HuH-7.5 (cell line): ENCODE data around the gene KRTAP3-2.

Experiments
- DNase-seq: peaks from one replicate; pipeline ENCODE4 v3.0.0; 2011; ENCODE audit warnings: low spot score

KRTAP3-2 gene

DNA sequence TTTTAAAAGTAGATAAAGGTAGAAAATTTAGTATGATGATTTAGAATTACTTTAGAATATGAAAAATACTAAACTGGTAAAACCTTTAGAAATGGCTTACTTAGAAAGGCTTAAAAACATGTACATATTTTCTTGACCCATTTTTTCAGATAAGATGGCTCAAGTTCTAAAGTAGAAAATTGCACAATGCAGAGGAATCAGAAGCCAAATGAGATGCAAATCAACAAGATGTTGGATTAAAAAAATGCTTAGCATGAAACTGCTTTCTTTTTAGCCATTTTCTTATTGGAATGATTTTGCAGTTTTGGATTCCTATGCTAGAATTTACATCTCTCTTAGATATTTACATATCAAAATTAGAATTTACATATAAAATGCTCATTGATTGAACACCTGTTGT is 10.7 kb upstream of the KRTAP3-2 start:
- no peak for DNase-seq

DNA sequence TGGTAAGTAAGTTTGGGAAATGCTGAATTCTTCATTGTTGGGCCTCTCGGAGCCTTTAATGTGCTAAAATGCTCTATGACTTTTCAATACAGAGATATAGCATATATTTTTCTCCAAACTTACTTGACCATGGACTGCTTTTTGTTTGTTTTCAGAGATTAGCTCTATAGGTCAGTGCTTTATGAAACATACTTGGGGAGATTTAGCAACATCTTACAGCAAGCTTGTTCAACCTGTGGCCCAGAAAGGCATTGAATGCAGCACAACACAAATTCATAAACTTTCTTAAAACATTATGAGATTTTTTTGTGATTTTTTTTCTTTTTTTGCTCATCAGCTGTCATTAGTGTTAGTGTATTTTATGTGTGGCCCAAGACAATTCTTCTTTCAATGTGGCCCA is 10.2 kb upstream of the KRTAP3-2 start:
- no peak for DNase-seq

- DNase-seq = peak; percentile 8
These were observed 9.6 kb upstream of the KRTAP3-2 start for GRCh38 chr17:41009301-41009760.

GRCh38 chr17:41008811-41009210 is 9.1 kb upstream of the KRTAP3-2 start, which contains the start of gene KRTAP3-1:
Gene KRTAP3-1 (minus strand): TSS chr17:41009128. CDS start chr17:41009074, 54 bp downstream.
- DNase-seq = no peak

DNA sequence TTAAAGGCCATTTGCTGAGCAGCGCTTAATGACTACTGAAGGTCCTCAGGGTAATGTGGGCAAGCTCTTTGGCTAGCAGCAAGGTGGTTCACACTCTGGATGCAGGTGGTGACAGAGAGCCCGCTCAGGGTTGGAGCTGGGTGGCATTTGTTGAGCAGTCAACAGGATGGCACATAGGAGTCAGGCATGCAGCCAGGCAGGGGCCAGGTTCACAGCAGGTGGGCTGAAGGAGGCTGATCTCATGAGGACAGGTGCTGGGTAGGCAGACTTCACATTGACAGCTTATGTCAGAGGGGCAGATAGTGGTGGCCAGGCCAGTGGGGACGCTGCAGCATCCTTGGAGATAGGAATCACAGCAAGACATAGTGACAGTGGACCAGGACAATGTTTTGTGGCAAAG is 4.7 kb upstream of the KRTAP3-2 start:
- DNase-seq = no peak

DNA sequence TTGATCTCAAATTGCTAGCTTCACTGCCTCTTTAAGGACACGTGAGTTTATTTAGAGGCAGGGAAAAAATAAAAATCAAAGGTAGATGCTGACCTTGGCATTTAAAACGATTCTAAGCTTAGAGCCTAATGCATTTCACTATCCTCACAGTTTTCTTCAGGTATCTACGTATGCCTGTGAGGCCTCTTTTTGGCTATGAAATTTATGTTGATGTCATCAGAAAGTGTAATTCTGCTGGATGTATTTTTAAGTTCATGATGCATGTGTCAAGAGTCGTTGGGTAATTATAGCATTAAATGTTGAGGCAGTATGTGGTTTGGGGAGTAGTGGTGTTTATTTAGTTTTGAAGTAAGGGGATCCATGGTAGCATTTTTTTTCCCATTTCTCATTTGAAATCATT is 4.2 kb upstream of the KRTAP3-2 start:
- DNase-seq = no peak

- no peak for DNase-seq
These were observed 3.1 kb upstream of the KRTAP3-2 start for GRCh38 chr17:41002814-41003213.

GRCh38 chr17:41001795-41002194 is 2.1 kb upstream of the KRTAP3-2 start:
- DNase-seq = no peak

DNA sequence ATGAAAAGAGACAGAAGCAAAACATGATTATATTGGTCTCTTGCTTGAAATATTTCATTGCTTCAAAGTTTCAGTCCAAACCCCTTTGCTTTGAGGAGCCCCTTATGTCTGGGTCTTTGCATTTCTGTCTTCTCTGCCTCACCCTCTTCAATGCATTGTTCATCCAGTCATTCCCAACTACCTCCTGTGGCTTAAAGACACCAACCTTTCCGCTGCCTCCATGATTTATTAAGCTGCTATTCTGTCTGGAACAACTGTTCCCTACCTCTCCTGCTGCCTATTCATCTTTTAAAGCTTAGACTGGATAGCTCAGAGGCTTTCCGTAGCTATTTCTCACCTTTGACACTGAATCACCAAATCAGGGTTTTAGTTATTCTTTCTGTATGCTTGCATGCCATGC is 2.3 kb downstream of the KRTAP3-2 start:
- DNase-seq = no peak

- DNase-seq = no peak
These were observed 2.9 kb downstream of the KRTAP3-2 start for GRCh38 chr17:40996829-40997228.

GRCh38 chr17:40995116-40995515 is 4.6 kb downstream of the KRTAP3-2 start:
- DNase-seq = no peak

- no peak for DNase-seq
These were observed 5.9 kb downstream of the KRTAP3-2 start, which contains the start of gene KRTAP3-3 for GRCh38 chr17:40993839-40994238. Gene KRTAP3-3 (minus strand): TSS chr17:40994164. CDS start chr17:40994097, 67 bp downstream.

DNA sequence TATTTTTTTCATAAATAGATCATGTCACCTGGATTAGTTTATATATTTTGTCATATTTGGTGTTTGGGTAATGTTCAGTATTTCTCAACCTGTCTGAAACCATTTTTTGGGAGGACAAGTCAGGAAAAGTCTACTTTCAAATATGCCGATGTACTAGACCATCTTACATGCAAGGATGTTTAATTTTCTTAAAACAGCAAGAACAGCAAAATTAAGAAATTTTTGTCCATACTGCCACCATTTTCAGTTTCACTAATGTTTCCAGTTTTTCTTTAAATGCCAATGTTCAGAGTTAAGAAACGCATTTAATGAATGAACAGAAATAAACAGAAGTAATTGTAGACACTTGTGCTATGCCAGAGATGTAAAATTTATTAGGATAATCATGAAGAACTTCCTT is 6.6 kb downstream of the KRTAP3-2 start:
- no peak for DNase-seq

GRCh38 chr17:40992666-40993065 is 7.0 kb downstream of the KRTAP3-2 start:
- DNase-seq = no peak

DNA sequence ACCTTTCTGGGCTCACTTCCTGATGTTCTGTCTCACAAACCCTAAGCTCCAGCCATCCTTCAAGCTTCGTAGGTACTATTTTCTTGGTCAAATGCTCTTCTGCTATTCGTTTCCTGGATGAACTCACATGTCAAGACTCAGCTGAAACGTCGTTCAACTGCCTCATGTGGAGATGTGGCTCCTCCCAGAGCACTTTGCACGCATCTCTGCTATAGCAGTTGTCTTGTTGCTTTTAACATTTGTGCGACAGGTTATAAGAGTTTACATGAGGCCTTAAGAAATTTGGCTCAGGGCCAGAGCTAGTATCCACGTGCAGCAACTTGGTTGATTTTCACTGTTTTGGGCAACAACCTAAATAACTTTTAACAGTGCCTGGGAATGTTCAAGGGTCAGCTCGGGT is 12.8 kb downstream of the KRTAP3-2 start:
- DNase-seq = no peak

DNA sequence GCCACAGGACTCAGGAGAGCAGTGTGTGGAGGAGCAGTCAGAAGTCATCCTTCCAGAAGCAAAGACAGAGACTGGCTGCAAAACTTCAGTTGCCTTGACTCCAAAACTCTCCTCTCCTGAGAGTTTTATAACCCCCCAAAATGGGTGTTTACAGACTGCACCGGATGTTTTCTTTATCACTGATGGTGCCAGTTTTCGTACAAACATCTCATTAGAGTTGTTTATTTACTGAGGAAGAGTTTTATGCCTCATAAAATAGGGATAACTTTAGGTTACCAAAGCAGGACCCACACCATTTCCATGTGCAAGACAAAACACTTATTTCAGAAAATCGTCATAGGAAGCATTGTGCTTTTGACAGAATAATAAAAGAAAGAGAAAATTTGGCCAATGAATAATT is 15.5 kb downstream of the KRTAP3-2 start, which contains the start of gene KRT40:
Gene KRT40 (minus strand): TSS at position 101 of the 400 bp plus-strand sequence. CDS start 53 bp downstream, at position 48.
- no peak for DNase-seq

- DNase-seq = no peak
These were observed 18.6 kb downstream of the KRTAP3-2 start for GRCh38 chr17:40981115-40981514.

- DNase-seq = no peak
These were observed 19.1 kb downstream of the KRTAP3-2 start for GRCh38 chr17:40980596-40980995.

DNA sequence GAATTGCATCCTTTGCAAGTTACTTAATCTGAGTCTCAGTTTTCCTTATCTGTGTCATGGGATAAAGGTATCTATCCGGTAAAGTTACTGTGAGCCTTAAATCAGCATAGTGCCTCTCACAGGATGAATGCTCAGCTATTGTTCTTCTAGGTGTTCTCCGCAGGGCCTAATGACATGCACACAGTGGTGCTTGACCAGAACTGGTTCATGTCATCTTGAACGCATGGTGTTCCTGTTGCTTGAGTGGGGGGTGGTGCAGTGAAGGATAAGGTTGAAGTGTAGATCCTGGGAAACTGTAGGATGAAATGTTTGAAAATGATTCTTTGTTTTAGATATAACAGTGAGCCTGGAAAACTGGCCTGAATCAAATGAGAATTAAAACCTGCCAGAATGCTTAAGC is 19.6 kb downstream of the KRTAP3-2 start:
- DNase-seq = no peak

DNA sequence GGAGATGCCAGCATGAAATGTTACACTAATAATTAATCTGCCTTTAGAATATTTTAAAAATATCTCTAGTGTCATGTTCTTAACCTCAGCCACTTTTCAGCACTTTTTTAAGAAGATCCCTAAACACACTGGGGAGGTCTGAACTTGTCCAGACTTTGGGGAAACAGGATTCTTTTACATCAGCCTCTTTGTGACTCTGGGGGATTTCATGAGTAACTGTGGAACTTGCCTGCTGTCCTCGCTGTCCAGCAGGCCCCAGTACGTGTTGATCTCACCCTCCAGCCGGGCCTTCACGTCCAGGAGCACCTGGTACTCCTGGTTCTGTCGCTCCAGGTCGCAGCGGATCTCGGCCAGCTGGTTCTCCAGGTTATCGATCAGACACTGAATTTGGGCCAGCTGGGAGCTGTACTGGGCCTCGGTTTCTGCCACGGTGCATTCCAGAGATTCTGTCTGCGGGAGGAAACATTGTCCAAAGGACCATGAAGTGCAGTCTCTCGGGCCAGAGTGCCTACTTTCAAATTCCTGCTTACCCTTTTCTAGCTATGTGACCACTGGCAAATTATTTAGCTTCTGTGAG is 21.0 kb downstream of the KRTAP3-2 start:
- no peak for DNase-seq

- no peak for DNase-seq
These were observed 24.2 kb downstream of the KRTAP3-2 start for GRCh38 chr17:40975516-40975915.

GRCh38 chr17:40974366-40974765 is 25.3 kb downstream of the KRTAP3-2 start:
- no peak for DNase-seq

DNA sequence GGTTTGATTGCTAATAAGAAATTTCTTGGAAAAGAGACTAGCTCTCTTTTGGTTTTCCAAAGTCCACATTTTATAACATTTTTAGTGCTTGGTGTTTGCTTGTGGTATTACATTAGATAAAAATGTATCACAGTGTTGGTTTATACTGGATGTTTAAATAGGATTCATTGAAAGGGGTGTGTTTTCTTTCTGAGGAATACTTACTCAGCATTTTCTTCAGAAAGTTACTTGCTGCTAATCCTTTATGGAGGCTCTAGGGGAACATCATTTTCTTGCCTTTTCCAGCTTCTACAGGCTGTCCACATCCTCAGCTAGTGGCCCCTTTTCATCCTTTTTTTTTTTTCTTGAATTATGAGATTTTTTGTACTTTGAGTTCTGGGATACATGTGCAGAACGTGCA is 32.1 kb downstream of the KRTAP3-2 start:
- no peak for DNase-seq

- DNase-seq = no peak
These were observed 32.9 kb downstream of the KRTAP3-2 start, which contains the start of gene KRT39 for GRCh38 chr17:40966848-40967247. Gene KRT39 (minus strand): TSS chr17:40966948. CDS start chr17:40966856, 92 bp downstream.
